ENCODE results near the gene PIMREG.

PIMREG gene

DNA sequence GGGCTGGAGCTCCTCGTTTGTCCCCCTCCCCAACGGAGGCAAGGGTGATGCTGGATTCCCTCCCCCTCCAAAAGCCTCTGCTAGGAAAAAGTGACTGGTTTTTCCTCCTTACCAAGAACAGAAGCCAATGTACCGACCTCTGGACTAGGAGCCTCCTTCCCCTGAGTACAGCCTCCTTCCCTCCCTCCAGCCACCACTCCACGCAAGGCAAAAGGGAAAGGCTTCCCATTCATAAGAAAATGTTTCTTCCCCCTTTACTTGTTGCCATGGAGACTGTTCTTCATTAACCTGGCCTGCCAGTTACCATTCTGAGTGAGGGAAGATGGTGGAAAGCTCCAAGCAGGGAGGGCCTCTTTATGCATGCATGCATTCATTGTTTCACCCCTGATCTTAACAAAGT lies 4.3 kb upstream of the PIMREG start:
- DNase-seq, result no peak

DNA sequence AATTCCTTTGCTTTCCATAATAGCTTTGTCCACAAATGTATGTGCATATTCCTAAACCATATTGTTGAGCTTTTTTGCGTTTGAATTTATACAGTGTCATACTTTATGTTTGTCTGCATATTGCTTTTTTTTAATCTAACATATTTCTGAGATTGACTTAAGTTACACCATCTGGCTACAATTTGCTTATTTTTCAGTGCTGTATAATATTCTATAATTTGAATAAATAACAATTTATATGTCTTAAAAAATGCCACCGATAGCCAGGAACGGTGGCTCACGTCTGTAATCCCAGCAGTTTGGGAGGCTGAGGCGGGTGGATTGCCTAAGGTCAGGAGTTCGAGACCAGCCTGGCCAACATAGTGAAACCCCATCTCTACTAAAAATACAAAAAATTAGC lies 1.5 kb upstream of the PIMREG start:
- no peak for DNase-seq

DNA sequence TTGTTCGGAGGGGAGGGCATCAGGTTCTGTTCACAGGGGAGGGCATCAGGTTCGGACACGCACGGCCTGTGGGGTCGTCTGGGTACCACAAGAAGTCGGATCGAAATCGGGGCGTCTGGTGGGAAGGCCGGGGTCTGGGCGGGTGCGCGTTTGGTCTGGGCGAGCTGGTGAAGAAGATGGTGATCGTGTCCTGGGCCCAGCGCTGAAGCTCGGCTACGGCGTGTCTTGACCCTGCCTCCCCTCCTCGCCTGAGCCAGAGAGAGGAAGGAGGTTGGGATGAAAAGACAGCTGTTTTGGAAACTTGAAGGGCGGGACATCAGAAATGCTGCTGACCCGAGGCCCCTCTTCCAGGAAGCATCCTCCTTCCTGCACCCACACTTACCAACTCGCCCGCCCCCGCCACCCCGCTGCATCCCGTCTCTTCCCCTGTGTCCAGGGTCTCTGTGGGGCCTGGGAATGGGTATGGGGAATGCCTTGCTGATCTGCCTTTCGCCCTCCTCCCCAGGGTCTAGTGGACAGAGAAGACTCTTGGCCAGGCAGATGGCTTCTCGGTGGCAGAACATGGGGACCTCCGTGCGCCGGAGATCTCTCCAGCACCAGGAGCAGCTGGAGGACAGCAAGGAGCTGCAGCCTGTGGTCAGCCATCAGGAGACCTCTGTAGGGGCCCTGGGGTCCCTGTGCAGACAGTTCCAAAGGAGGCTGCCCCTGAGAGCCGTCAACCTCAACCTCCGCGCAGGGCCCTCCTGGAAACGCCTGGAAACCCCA lies 498 bp downstream of the PIMREG start:
- no peak for DNase-seq

DNA sequence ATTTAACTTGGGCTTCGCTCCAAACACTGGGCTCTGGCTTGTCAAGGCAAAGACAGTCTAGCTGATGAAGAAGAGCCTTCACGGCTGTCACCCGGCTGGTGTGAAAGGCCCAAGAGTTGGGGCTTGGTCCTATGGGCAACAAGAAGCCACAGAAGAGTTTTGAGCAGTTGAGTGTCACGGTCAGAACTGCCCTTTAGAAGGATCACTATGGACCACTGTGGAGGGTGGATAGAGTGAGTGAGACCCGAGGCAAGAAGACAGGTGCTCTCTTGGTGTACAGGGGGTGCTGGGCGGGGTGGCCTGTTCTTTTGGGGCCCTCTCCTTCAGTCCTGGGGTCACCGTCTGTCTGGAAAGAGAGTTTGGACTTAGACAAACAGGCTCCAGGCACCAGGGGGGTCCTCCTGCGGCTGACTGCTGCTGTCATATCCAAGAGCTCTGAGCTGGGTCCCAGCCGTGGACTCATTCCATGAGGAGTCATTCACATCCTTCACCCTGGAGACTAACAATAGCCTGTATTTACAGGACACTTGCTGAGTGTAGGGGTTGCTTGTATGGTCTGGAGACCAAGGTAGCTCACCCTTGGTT lies 2.4 kb downstream of the PIMREG start:
- DNase-seq, result no peak

DNA sequence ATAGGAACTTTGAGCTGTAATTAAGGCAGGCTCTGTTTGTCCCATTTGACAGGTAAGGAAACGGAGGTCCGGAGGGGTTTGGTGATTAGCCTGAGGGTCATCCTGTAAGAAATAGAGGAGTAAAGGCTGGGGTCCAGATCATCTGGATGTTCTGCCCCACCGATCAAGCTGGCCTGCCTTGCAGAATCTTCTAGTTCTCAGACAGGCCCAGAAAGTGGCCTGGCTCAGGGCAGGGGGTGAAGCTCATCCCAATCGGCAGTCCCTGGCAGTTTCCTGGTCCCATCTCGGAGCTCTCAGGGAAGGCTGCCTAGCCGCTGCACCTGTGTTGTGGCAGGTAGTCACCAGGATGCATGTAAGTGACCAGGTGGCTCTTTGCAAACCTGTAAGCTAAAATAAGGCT lies 4.2 kb downstream of the PIMREG start:
- no peak for DNase-seq

DNA sequence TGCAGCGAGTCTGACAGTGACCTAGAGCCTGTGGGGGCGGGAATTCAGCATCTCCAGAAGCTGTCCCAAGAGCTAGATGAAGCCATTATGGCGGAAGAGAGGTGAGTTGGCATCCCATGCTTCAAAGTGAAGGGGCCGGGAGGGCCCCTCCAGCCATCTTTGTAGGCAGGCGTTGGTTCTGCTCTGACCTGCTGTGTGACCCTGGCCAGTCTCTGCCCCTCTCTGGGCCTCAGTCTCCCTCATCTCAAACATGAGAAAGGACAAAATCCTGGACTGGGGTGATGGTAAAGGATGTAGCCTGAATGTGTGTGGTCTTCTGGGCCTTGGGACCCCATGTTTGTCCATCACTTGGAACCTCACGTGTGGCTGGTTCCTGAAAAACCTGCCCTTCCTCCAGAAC lies 5.1 kb downstream of the PIMREG start:
- no peak for DNase-seq

DNA sequence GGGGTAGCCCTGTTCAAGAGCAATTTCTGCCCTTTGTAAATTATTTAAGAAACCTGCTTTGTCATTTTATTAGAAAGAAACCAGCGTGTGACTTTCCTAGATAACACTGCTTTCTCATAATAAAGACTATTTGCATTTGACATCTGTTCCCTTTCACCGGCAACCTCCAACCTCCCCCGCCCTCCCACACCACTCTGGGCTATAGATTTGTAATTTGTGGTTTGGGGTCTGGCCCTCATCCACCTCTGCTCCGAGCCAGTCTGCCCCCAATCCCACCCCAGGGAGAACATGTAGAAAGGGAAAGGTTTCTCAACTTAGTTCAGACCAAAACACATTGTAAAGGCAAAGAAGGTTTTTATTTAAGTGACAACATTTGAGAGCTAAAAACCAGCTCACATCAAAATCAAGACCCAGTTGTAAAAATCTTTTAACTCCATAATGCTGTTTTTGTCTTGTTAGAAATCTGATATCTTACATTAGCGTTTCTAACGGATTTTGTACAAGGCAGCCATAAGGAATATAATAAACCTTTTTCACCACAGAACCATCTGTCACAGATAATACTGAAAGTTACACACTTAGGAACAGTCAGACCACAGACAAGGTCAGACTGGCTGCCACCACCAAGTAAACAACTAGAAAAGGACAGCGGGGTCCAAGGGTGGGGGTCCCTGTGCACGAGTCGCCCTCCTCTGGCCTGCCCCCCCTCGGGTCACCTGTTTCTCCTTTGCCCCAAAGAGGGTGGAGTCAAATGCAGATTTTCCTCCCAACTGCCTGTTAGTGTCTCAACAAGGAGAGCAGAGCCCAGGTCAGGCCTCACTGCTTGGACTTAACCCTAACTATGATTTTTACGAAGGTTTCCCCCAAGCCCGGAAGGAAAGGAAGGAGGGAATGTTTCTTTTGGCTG lies 6.9 kb downstream of the PIMREG start:
- DNase-seq, result no peak

DNA sequence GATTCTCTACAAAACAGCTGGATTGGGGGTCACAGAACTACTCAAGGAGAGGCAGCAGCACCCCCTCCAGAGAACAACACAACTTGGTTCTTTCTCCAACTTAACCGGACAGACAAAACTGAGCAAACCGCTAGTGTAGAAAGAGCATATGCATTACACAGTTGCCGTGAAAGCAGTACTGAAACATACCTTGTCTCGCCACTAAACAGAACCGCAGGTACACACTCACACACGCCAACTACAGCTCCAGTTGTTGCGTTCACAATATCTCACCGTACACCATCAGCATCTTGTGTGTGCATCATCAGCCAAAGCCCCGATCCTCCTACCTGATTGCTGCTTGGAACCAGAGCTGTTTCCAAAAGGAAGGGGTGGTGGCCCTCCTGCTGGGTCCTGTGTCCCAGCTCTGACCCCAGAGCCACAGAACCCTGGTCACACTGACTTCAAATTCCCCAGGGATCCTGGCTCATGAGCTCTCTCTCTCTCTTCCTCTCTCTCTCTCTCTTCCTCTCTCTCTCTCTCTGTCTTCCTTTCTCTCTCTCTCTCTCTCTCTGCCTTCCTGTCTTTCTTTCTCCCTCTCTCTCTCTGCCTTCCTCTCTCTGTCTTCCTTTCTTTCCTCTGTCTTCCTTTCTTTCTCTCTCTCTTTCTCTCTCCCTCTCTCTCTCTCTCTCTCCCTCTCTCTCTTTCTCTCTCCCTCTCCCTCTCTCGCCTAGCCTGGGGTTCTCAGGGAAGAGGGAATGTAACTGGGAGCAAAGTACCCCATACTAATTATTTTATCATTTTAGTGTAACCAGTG lies 8.4 kb downstream of the PIMREG start:
- no peak for DNase-seq

DNA sequence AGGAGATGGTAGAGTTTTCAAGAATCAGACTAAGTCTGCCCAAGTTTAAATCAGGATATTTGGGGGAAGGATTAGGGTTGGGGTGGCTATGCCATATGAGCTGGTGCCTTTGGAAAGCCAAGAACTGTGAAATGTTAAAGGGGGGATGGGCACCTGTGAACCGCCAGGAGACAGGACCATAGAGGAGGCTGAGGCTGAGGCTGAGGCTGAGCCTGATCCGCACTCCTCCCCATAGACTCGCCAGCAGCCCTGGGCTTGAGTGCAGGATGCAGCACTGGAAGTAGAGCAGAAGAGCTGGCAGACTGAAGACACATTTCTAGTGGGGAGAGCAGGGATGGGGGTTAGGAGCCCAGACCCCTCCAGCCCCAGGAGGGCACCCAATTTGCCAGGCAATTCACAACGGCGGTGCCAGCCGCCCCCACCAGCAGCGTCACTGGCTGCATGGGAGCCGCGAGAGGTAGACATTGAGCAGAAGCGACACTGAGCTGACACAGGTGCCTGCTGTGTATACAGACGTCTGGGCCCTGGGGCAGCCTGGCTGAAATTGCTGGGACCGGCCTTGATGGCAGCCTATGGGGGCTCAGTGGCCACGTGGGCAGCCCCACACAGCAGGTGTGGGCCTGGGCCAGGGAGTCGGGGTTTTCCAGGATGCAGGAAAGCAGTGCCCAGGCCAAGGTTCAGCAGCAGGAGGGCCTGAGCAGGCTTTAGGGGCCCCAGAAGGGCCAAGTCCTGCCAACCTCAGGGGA lies 9.2 kb downstream of the PIMREG start:
- DNase-seq, result no peak

DNA sequence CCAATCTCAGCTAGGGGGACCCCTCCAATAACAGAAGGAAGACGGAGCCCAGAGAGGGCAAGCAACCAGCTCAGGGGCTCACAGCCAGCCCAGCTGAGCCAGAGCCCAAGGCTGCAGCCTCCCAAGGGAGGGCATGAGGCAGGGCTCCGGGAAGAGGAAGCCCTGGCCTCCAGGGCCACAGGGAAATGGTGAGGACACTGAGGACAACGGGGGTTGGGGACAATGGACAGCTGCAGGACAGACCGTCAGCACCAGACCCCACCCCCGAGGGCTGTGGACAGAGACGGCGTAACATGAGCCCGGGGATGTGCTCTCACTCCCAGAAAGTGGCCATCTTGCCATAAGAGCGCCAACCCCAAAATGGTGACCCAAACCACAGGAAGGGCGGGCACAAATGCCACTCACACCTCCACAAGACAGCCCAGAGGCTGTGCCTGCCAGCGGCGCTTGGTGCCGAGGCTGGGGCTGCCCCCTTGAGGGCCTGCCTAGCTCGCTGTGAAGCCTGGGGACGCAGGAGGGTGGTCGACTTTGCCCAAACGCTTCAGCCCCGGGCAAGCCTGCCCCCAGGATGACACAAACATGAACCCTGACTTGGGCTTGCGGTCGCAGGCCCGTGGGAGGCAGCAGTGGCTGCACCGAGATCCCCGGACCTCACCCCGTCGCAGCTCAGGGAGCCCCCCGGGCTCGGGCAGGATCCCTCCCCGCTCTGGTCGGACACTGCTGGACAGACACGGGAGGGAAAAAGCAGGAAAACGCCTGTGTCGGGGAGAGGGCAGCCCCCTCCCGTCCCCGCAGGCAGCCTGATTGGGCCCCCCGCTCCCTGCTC lies 10.5 kb downstream of the PIMREG start:
- no peak for DNase-seq

DNA sequence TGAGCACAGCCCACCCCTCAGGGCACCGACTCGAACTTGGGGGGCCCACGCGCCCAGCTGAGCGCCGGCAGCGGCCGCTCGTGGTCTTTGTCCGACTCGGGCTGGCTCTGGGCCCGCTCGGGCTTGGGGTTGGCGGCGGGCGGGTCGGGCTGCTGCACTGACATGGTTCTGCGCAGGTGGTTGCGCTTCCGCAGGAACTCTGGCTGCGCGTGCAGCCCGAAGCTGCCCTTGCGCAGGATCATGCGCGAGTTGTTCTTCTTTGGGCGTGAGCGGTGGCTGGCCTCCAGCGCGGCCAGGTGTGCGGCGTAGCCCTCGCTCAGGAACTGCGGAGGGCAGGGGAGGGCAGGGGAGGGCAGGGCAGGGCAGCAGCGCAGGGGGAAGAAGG lies 11.1 kb downstream of the PIMREG start:
- DNase-seq, result no peak

DNA sequence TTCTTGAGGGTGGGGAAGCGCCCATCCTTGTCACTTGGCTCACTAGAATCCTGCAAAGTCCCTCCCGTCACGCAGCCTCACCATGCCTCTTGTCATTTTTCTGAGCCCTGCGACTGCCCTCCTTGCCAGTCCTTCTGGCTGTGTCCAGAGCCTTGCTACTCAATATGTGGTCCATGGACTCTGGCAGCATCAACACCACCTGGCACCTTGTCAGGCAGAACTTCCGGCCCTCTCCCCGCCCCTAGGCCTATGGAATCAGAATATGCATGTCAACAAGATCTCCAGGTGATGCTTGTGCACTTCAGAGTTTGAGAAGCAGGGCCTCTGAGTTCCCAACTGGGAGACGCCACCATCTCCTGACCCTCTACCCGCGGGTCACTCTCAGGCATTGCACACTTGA lies 12.1 kb downstream of the PIMREG start:
- no peak for DNase-seq

DNA sequence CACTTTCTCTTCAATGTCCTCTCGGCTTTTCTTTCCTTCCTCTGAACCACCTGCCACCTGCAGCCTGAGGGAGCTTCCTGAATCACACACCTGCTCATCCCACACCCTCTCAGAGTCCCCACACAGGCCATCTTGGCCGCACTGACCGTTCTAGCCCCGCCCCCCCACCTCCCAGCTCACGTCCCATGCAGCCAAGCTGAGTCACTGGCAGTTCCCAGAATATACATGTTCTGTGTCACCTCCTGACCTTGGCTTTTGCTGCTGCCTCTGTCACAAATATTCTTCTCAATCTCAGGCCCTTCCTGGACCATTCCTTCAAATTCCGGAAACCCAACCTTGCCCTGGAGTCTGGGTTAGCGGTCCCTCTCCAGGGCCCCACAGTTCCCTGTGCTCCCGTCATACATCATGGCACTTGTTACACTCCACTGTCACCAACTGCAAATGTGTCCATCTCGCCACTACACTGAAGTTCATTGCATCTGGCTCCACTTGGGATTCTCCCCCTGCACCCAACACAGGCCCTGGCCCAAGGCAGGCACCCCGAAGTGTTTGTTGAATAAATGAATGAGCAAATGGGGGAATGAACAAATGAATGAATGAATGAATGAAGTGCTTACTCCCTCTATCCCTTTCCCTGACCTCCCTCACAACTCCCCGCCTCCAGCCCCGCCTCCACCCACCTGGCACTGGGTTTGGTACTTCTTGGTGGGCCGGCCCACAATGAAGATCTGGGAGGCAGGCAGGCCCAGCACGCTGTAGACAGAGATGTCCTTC lies 12.8 kb downstream of the PIMREG start:
- no peak for DNase-seq

DNA sequence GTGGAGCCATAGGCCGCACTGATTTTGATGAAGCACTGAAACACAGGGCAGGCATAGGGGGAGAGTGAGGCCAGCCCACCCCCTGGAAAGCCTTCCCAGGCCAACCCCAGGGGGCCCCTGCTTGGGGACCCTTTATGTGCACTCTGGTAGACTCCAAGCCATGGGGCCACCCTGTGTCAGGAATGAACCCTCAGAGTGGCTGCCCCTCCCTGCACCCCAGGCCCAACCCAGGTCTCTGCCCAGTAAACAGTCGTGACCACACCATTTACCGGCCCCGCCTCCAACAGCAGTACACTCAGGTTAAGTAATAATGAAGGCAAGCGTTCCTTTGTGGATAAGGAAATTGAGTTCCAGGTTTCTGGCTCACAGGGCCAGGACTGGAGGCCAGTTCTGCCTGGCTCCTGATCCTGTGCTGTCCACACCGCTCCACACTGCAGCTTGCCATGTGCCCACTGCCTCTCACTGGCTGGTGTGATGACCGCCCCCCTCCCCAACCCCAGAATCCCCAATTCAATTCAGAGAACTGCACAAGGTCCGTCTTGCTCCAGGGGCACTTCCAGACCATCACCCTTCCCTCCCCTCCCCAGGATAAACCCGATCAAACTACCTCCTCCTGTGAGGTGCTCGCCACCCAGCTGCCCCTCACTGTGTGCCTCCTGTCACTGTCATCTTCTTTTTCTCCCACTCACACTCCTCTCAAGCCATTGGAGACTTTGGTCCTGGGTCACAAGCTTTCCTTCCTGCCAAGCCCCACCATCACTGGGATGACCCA lies 13.6 kb downstream of the PIMREG start:
- DNase-seq, result no peak

DNA sequence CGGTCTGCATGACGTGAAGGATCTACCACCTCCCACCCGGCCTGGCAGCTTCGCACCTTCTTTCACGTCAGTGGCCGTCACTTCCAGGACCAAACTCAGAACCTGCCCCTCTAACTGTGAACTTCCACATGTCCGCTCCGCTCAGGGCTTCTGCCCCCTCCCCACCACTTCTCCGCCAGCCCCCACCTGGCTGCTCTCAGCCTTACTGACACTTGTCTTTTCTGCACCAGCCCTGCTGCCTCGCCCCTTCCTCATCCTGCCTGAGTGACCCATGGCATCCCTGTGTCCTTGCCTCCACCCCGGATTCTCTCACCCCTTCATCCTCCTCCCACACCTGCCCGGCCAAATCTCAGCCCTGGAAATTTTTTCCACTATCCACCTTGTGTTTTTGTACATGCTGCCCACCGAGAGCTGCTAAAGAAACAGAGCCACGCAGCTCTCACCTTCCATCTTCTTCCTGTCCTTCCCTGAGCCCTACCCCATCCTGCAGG lies 14.2 kb downstream of the PIMREG start:
- DNase-seq, result no peak

DNA sequence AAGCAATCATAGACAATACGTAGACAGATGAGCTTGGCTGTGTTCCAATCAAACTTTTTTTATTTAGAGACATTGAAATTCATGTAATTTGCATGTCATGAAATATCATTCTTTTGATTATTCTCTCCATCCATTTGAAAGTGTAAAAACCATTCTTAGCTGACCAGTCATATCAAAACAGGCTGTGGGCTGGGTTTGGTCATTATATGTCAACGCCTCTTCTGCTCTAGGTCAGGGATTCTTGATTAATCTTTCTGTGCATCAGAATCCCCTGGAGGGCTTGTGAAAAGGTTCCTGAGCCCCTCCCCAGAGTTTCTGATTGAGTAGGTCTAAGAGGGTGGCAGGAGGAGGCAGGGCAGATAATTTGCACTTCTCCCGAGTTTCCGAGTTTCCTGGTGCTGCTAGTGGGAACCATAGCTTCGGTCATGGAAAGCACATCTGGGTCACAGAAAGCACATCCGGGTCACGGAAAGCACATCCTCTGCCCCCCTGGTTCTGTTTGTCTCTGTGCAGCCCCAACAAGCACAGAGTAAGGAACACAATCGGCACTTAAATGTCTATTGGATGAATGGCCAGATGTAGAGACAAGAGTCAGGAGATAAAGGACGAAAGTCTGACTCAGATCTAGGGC lies 16.4 kb downstream of the PIMREG start:
- DNase-seq, result no peak

DNA sequence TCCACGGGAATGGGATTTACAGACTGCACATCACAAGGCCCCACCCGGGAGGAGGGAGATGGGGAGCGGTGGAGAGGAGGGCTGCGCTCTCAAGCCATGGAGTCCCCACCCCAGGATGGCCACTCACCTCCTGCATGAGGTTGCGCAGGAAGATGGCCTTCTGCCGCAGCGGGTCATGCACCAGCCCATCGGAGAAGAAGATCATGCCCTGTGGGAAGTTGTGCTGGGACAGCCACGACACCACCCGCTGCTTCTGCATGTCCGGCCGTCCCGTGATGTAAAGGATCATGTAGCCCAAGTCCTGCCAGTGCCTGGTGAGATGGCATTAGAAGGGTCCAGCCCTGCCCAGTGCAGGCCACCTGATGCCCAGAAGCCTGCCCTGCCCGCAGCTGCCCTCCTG lies 17.0 kb downstream of the PIMREG start:
- DNase-seq, result no peak

DNA sequence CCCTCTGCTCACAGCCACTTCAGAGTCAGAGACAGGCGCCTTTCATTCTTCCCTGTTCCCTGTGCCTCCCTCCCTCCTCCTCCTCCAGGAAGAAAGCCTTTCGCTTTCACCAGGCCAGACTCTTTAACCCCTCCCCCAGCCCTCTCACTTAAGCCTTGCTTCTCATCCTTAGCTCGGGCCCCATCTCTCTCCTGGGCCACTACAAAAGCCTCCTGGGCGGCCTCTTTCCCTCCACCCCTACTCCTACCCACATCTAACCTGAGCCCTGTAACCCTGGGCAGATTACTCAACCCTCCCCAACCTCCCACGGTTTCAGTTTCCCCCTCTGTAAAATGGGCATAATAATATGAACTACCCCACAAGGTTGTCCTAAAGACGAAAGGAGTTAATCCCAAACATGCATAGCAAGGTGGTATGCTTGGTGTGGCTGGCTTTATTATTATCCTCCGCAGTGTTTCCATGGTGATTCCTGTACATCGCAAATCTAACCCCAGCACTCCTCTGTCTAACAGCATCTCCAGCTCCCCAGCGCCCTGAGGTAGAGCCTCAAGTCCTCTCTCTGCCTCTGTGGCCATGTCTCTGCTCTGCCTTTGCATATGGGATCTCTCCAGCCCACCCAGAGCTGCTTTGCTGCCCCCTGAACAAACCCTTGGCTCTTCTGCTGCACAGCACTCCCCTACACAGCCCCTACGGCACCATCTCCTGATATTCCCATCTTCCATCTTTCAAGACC lies 17.7 kb downstream of the PIMREG start:
- DNase-seq, result no peak
